Heart left ventricle (tissue), 16 donors: ENCODE measurements around the gene ACSM5. TPM values are rescaled to one million over a fixed set of nuclear protein-coding genes. Genes with fewer than 3 reads are reported as not detected.
"Not testable (repeated sequence)": the region's sequence is repeated elsewhere in the genome, so short reads cannot be mapped to it uniquely, and the experiment has no call there.

Experiments
- ATAC-seq, 4 donors: fragments of 200-7000 bp; cut with Tn5 transposase; one replicate each; pipeline ENCODE4 v1.9.1; 2020 to 2022; ENCODE audit warnings: moderate library complexity in 4 of 4, mild to moderate bottlenecking in 3 of 4, moderate number of reproducible peaks in 1 of 4
- DNase-seq, 5 donors: peaks; one replicate each; pipeline ENCODE4 v3.0.0-alpha.2; 2020
- H3K27ac ChIP-seq, 12 donors: fragments of 200-600 bp; sonication (generic) in 4 of 12; one replicate each; pipeline versions ENCODE4 v1.5.0 to v1.8.0; 2016 to 2022; ENCODE audit warnings: mild to moderate bottlenecking in 2 of 12
- H3K27me3 ChIP-seq, 9 donors: fragments of 200-600 bp; sonication (generic) in 2 of 9; one replicate each; pipeline versions ENCODE4 v1.5.1 to v1.8.0; 2016 to 2022; ENCODE audit warnings: mild to moderate bottlenecking in 3 of 9
- H3K36me3 ChIP-seq, 9 donors: fragments of 200-600 bp; sonication (generic) in 2 of 9; one replicate each; pipeline versions ENCODE4 v1.5.0 to v1.8.0; 2018 to 2022; ENCODE audit warnings: mild to moderate bottlenecking in 2 of 9
- H3K4me1 ChIP-seq, 12 donors: fragments of 200-600 bp; sonication (generic) in 4 of 12; one replicate each; pipeline versions ENCODE4 v1.5.0 to v1.8.0; 2016 to 2022; ENCODE audit warnings: mild to moderate bottlenecking in 3 of 12
- H3K4me3 ChIP-seq, 12 donors: fragments of 200-600 bp; sonication (generic) in 4 of 12; one replicate each; pipeline versions ENCODE4 v1.5.0 to v1.8.0; 2017 to 2022; ENCODE audit warnings: mild to moderate bottlenecking in 9 of 12, moderate library complexity in 4 of 12
- H3K9me3 ChIP-seq, 12 donors: fragments of 200-600 bp; sonication (generic) in 4 of 12; one replicate each; pipeline versions ENCODE4 v1.5.0 to v1.8.0; 2016 to 2022; ENCODE audit warnings: mild to moderate bottlenecking in 1 of 12
- POLR2A ChIP-seq, 2 donors: fragments of 450-650 bp; IDR thresholded peaks; one replicate each; pipeline ENCODE4 v1.6.1; 2017; ENCODE audit warnings: antibody characterized with exemption in 2 of 2, mild to moderate bottlenecking in 2 of 2, moderate library complexity in 2 of 2
- WGBS, 4 donors: extraction: QIAGEN DNeasy Blood & Tissue Kit in 2 of 4; methylation state at CpG; one replicate each; pipeline versions ENCODE4 v1.1.5 to v1.1.7; 2013 to 2018; 5-methylcytosine and 5-hydroxymethylcytosine counted together
- intact Hi-C, 10 donors: fragments of 100-400 bp; cut with DNase I; formaldehyde crosslinking; loops; one replicate each; pipeline versions ENCODE4 v1.11.1 to v1.14.2; 2022
- polyA plus RNA-seq, 2 donors: library from polyadenylated mRNA; stranded (reverse); fragments of 200-250 nt; gene quantifications; one replicate each; pipeline ENCODE4 v1.2.3, GENCODE V29; 2013
- total RNA-seq, 9 donors: library from RNA; depleted of rRNA in 2 of 9; stranded (reverse); fragments of >200 nt in 2 of 9; fragmentation: NEBNext Ultra II Directional in 3 of 9; extraction: Animal tissue kit (Norgen Biotek cat#: 25700) in 3 of 9; gene quantifications; one replicate each; pipeline versions ENCODE4 v1.1.0 to v1.2.4, GENCODE V29; 2016 to 2023
- TF ChIP-seq, protein P1 (sequence below), 12 donors: fragments of 200-600 bp; sonication (generic) in 4 of 12; IDR thresholded peaks; one replicate each; pipeline versions ENCODE4 v1.5.0 to v1.8.0; 2018 to 2022; ENCODE audit warnings: antibody characterized with exemption in 12 of 12, mild to moderate bottlenecking in 5 of 12
- donor health status: ischemic (EF 13 %, LVEDD 7.1; RV severe dilation, severe dysfunction).
- donor health status: healthy with polysubstance abuse.
- donor health status: DM: no; HTN: yes; CAD: no.
- donor health status: DM: no; HTN: no; CAD: no.
- donor health status: ischemic (EF 25% LVEDD 6.9; RV normal size, moderate dysfunction).
- donor health status: ischemic (EF 25% LVEDD 5.7; RV mildly dilated, moderate dysfunction).
- donor health status: healthy.
- donor health status: DM: yes; HTN: yes; CAD: no.
- donor health status: ischemic (EF 35%, LVEDD 5.7; RV mildly dilated, moderate dysfunction).
- donor health status: nonischemic (EF 11% LVEDD 7.7; RV severe dilation, severe dysfunction).
- donor health status: DM: yes; HTN: yes; CAD: no.
- donor health status: PGD.
- donor health status: ischemic (EF 29% LVEDD 5.4; RV normal size, mild dysfunction).
- donor health status: nonischemic (EF 23%, LVEDD 6.1; RV moderate dilation, normal function).

The ACSM5 gene
- total and polyA plus RNA-seq, 11 donors: 0.17 to 12.6 (median 0.73) TPM; not detected in 1

DNA sequence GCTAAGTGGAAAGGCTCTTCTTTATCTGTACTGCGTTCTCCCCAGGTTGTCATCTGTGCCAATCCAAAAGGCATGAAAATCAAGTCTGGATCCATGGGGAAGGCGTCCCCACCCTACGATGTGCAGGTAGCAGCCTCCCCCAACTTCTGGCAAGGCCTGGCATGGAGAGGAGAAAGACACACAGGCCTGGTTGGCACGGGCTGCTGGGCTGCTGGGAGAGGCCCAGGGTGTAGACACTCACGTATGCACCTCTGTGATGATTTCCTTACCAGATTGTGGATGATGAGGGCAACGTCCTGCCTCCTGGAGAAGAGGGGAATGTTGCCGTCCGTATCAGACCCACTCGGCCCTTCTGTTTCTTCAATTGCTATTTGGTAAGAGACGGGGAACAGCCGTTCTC lies 21.6 kb downstream of the ACSM5 start:
- TF ChIP-seq POLR2A (IDR thresholded peaks at IDR 0.05): no peak
- TF ChIP-seq, protein P1, sequence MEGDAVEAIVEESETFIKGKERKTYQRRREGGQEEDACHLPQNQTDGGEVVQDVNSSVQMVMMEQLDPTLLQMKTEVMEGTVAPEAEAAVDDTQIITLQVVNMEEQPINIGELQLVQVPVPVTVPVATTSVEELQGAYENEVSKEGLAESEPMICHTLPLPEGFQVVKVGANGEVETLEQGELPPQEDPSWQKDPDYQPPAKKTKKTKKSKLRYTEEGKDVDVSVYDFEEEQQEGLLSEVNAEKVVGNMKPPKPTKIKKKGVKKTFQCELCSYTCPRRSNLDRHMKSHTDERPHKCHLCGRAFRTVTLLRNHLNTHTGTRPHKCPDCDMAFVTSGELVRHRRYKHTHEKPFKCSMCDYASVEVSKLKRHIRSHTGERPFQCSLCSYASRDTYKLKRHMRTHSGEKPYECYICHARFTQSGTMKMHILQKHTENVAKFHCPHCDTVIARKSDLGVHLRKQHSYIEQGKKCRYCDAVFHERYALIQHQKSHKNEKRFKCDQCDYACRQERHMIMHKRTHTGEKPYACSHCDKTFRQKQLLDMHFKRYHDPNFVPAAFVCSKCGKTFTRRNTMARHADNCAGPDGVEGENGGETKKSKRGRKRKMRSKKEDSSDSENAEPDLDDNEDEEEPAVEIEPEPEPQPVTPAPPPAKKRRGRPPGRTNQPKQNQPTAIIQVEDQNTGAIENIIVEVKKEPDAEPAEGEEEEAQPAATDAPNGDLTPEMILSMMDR (IDR thresholded peaks at IDR 0.05): no peak
- ATAC-seq (no peak), DNase-seq (no peak)
- Histone ChIP-seq H3K27ac (no peak overlapping the region), H3K36me3 (no peaks in the 10 kb centered on the region), H3K9me3 (no peaks in the 10 kb centered on the region), H3K4me3 (no peak overlapping the region), H3K4me1 (no peaks in the 10 kb centered on the region), H3K27me3 (no peaks in the 10 kb centered on the region)
- 61 to 77% (median 73%) methylated on average over 11 of the region's 11 CpGs for WGBS, 4 donors
- intact Hi-C loops: no loop called here

DNA sequence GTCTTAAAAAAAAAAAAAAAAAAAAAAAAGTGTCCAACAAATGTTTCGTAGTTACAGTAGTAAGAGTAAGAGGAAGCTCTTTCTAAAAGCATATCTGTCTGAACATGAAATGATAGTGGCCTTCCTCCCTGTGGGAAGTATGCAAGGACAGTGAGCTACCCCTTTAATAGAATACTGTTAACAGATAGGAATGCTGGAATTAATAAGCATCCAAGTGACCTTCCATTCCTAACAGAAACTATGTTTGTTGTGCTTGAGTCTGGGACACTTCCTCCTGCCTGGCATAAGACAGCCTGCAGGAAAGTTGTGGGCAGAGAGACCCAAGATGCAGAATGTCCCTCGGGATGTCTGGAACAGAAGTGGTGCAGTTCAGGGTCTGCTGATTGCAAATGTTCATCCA lies 29.6 kb downstream of the ACSM5 start:
- peak in 2 of 4 donors; percentile 22 to 46 for ATAC-seq
- H3K4me1 ChIP-seq, DNase-seq, H3K36me3 ChIP-seq, H3K27me3 ChIP-seq, H3K4me3 ChIP-seq, intact Hi-C loops, H3K9me3 ChIP-seq: not testable (repeated sequence)
- WGBS, 4 donors: 0 to 88% (median 73%) methylated on average over 1 to 2 of the region's 2 CpGs
- peak overlapping the region in 1 of 12 donors; percentile 54 for H3K27ac ChIP-seq

DNA sequence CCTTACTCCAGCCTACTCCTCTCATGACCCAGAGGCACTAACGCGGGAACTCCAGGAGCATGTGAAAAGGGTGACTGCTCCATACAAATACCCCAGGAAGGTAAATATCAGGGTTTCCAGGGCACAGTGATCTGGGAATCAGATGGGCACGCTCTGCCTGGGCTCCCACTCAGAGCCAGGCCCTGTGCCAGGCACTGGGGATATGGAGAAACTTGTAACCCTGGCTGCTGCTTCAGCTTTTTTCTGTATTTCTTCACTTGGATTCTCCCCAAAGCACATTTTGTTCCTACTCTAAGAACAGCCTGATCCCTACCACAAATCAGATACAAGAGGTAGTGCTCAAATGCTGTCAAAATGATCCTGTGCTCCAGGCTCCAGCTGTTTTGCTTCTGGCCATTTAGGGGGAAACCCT lies 30.5 kb downstream of the ACSM5 start:
- H3K9me3 ChIP-seq, H3K4me3 ChIP-seq, H3K27me3 ChIP-seq, H3K36me3 ChIP-seq, intact Hi-C loops, H3K4me1 ChIP-seq, DNase-seq: not testable (repeated sequence)
- ATAC-seq: peak; percentile 81 to 86 (median 84)
- WGBS, 4 donors: 21 to 56% (median 41%) methylated on average over 2 to 3 of the region's 3 CpGs
- H3K27ac ChIP-seq: peak overlapping the region in 3 of 12 donors; percentile 17 to 54 (median 52)

DNA sequence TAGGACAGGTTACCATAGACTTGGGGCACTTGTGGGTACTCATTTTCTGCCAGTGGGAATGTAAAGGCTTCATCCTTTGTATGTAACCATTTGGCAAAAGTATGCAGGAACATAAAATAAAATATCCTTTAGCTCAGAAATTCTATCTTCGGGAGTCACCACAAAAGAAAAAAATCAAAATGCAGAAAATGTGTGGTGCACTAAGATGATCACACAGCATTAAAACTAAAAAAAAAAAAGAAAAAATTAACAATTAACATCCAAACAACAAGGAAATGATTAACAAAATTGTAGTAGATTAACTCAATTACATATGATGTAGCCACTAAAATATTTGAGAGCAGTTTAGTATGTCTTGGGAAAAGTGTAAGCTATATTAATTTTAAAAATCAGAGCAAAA lies 31.4 kb downstream of the ACSM5 start:
- H3K4me3 ChIP-seq, DNase-seq, intact Hi-C loops, H3K9me3 ChIP-seq, H3K27me3 ChIP-seq, H3K36me3 ChIP-seq, ATAC-seq, H3K4me1 ChIP-seq: not testable (repeated sequence)
- H3K27ac ChIP-seq: peak overlapping the region in 2 of 12 donors; percentile 46 to 73
- WGBS, 4 donors: 74 to 89% (median 79%) methylated on average over 1 of the region's 1 CpG

DNA sequence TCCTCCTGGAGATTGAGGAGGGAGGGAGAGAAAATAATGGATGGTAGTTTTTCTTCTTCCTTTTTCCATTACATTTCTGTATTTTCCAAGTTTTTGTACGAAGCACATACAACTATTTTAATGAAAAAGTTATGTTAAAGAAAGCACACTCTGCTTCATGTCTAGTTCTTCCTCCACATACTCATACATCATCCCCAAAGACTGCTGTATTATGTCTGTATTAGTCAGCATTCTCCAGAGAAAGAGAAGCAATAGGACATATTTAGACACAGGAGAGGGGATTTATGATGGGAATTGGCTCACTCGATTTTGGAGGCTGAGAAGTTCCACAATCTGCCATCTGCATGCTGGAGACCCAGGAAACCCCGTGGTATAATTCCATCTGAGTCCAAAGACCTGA lies 31.9 kb downstream of the ACSM5 start:
- H3K4me3 ChIP-seq: no peak overlapping the region
- peaks cover 0 to 5% (median 0%) of the 10 kb centered on the region in 12 donors for H3K4me1 ChIP-seq
- H3K27ac ChIP-seq: peak overlapping the region in 1 of 12 donors; percentile 56
- H3K27me3 ChIP-seq: no peaks in the 10 kb centered on the region
- ATAC-seq (peak in 1 of 4 donors; percentile 49), DNase-seq (no peak)
- WGBS, 4 donors: 64 to 75% (median 67%) methylated on average over 3 of the region's 3 CpGs
- no peaks in the 10 kb centered on the region for H3K36me3 ChIP-seq
- intact Hi-C loops: no loop called here
- no peaks in the 10 kb centered on the region for H3K9me3 ChIP-seq
- TF ChIP-seq, protein P1 (IDR thresholded peaks at IDR 0.05): no peak
- no peak for TF ChIP-seq POLR2A (IDR thresholded peaks at IDR 0.05)

DNA sequence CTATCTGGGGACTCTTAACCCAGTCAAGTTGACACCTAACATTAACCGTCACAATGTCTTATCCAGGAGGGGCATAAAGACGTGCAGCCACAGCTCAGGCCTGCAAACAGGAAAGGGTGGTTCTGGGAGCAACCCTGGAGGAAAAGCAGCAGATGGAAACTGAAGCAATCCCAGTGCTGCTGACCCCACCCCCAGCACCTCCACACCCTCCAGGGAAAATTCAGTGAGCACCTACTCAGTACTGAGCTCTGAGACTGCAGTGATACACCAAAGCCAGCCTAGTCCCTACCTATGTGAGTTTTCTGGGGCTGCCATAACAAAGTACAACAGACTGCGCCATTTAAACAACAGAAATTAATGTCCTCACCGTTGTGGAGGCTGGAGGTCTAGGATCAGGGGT lies 32.5 kb downstream of the ACSM5 start:
- H3K36me3 ChIP-seq, ATAC-seq, intact Hi-C loops, H3K9me3 ChIP-seq, DNase-seq, H3K27ac ChIP-seq, H3K4me1 ChIP-seq, H3K4me3 ChIP-seq, H3K27me3 ChIP-seq: not testable (repeated sequence)
- 78 to 96% (median 93%) methylated on average over 2 to 3 of the region's 4 CpGs for WGBS, 4 donors

DNA sequence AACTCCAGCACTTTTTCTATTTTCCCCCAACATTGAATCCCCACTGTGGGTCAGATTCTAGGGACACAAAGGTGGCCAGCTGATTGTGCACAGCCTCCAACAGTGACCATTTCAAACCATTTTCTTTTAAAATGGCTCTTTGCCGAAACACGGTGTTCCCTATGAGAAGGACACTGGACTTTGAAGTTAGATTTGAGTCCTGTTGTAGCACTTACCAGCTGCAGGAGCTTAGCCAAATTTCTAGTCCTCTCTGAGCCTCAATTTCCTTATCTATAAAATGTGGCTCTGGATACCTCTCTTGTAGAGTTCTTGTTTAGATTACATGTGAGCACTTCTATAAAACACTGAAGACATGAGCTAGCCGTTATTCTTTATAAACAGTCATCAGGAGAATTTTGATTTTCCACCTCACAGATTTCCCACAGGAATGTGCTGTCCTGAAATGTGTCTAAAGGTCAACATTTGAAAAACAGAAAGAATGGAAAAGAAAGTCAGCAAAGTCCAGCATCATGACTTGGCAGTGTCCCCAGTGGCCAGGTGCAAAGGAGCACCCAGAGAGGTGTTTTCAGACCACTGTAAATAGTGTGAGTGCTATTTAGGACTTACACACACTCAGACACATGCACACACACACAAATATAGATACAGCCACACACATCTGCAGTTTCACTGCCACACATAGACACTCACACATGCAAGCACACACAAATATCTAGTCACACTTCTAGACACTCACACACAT lies 37.5 kb downstream of the ACSM5 start:
- H3K27me3 ChIP-seq, ATAC-seq, intact Hi-C loops, DNase-seq, H3K4me1 ChIP-seq, H3K9me3 ChIP-seq, H3K36me3 ChIP-seq, H3K27ac ChIP-seq, H3K4me3 ChIP-seq: not testable (repeated sequence)
- no CpG with 5 or more reads among the region's 3 CpGs for WGBS, 4 donors

DNA sequence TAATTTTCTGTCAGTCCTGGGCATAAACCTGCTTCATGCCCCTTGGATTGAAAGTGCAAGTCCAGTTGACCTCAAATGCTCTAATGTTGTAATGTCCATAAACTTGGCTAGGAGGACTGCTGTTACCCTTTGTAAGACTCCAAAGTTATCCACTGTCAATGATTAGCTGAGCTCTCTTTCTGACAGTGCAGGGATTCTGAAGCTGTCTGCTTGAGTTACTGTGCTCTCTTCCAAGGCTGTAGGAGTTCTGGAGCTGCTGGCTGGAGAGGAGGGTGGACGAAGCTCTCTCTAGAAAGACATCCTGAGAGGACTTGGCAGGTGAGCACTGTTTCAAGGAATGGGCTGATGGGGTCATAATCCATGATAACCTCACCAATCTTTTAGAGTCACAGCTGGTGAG lies 42.0 kb downstream of the ACSM5 start, which contains the start of gene ACSM2A:
TSS of gene ACSM2A (plus strand) at position 158 of the 400 bp plus-strand sequence. CDS start 8,594 bp downstream, outside the sequence.
- H3K27ac ChIP-seq, ATAC-seq, intact Hi-C loops, H3K36me3 ChIP-seq, H3K4me1 ChIP-seq, DNase-seq, H3K9me3 ChIP-seq, H3K27me3 ChIP-seq, H3K4me3 ChIP-seq: not testable (repeated sequence)
- WGBS, 4 donors: 46 to 61% methylated on average over 1 of the region's 1 CpG; no CpG with 5 or more reads in 2 of the 4 donors

DNA sequence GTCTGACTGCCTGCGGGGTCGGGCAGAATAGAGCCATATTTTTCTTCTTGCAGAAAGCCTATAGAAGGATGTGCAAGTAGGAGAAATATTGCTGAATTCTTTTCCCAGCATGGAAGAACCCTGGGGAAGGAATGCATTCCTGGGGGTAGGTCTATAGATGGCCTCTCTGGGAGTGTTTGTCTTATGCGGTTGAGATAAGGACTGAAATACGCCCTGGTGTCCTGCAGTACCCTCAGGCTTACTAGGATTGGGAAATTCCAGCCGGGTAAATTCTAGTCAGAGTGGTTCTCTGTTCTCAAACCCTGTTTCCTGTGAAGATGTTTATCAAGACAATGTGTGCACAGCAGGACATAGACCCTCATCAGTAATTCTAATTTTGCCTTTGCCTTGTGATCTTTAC lies 44.3 kb downstream of the ACSM5 start:
- H3K27me3 ChIP-seq, H3K36me3 ChIP-seq, H3K27ac ChIP-seq, ATAC-seq, DNase-seq, H3K4me3 ChIP-seq, intact Hi-C loops, H3K4me1 ChIP-seq, H3K9me3 ChIP-seq: not testable (repeated sequence)
- WGBS, 4 donors: 69 to 76% methylated on average over 2 to 5 of the region's 5 CpGs; no CpG with 5 or more reads in 2 of the 4 donors
